Keratinocyte (primary cell): ENCODE measurements around the gene PDS5A. TPM values are rescaled to one million over a fixed set of nuclear protein-coding genes. Genes with fewer than 3 reads are reported as not detected.

Source experiments
- DNase-seq: peaks from one replicate; pipeline ENCODE4 v3.0.0-alpha.2; 2011; ENCODE audit warnings: low read depth, missing footprints, low spot score
- FAIRE-seq: peaks from 2 replicates; lab custom pipeline; 2011; peaks lifted over from hg19 to GRCh38; lab: Jason Lieb, UNC
- H2AFZ ChIP-seq: 2 replicates; pipeline ENCODE4 v1.6.0; 2012; ENCODE audit warnings: low read length, control low read depth, inconsistent platforms; ENCODE audit not compliant: control insufficient read depth
- H3K27ac ChIP-seq: 2 replicates; pipeline ENCODE4 v1.5.1; 2011; ENCODE audit warnings: low read length; ENCODE audit not compliant: control insufficient read depth, insufficient read depth
- H3K27me3 ChIP-seq: 3 replicates; pipeline ENCODE4 v1.6.0; 2011; ENCODE audit warnings: low read length; ENCODE audit not compliant: control insufficient read depth, insufficient read depth; ENCODE audit errors: extremely low read depth
- H3K36me3 ChIP-seq, 2 experiments: 2 replicates in 1 of 2; 3 replicates in 1 of 2; pipeline ENCODE4 v1.5.1; 2011; ENCODE audit warnings: low read length in 2 of 2, mild to moderate bottlenecking in 1 of 2; ENCODE audit not compliant: control insufficient read depth in 2 of 2, insufficient read depth in 2 of 2; ENCODE audit errors: extremely low read depth in 1 of 2
- H3K4me1 ChIP-seq: 3 replicates; pipeline ENCODE4 v1.5.1; 2011; ENCODE audit warnings: low read length; ENCODE audit not compliant: control insufficient read depth, insufficient read depth; ENCODE audit errors: extremely low read depth
- H3K4me2 ChIP-seq: 3 replicates; pipeline ENCODE4 v1.6.0; 2011; ENCODE audit warnings: low read depth, low read length; ENCODE audit not compliant: control insufficient read depth, insufficient read depth; ENCODE audit errors: extremely low read depth
- H3K4me3 ChIP-seq, 3 experiments: fragments of 200-600 bp in 1 of 3; sonication (generic) in 1 of 3; 2 replicates in 2 of 3; 3 replicates in 1 of 3; pipeline ENCODE4 v1.5.1; 2011 to 2016; ENCODE audit warnings: low read length in 3 of 3, mild to moderate bottlenecking in 3 of 3, control low read depth in 2 of 3, inconsistent platforms in 1 of 3, low read depth in 1 of 3, mixed read lengths in 1 of 3, mixed run types in 1 of 3, moderate library complexity in 1 of 3; ENCODE audit not compliant: control insufficient read depth in 2 of 3, insufficient read depth in 2 of 3; ENCODE audit errors: extremely low read depth in 1 of 3
- H3K79me2 ChIP-seq: 2 replicates; pipeline ENCODE4 v1.6.0; 2012; ENCODE audit warnings: low read length; ENCODE audit not compliant: control insufficient read depth, insufficient read depth
- H3K9ac ChIP-seq: 3 replicates; pipeline ENCODE4 v1.6.0; 2011; ENCODE audit warnings: low read length; ENCODE audit not compliant: control insufficient read depth, insufficient read depth; ENCODE audit errors: extremely low read depth
- H3K9me1 ChIP-seq: 3 replicates; pipeline ENCODE4 v1.6.0; 2011; ENCODE audit warnings: low read length; ENCODE audit not compliant: control insufficient read depth, insufficient read depth; ENCODE audit errors: extremely low read depth
- H3K9me3 ChIP-seq: 2 replicates; pipeline ENCODE4 v1.5.1; 2012; ENCODE audit warnings: low read depth, low read length; ENCODE audit not compliant: control insufficient read depth
- H4K20me1 ChIP-seq: 3 replicates; pipeline ENCODE4 v1.6.0; 2011; ENCODE audit warnings: low read length; ENCODE audit not compliant: control insufficient read depth, insufficient read depth; ENCODE audit errors: extremely low read depth
- CTCF ChIP-seq, 3 experiments: IDR thresholded peaks in 1 of 3; conservative IDR thresholded peaks in 1 of 3; optimal IDR thresholded peaks in 1 of 3; 2 replicates in 2 of 3; 3 replicates in 1 of 3; pipeline versions ENCODE3 to v1.5.1; 2011; ENCODE audit warnings: low read length in 3 of 3, mild to moderate bottlenecking in 3 of 3, moderate library complexity in 2 of 3, control low read depth in 1 of 3, inconsistent platforms in 1 of 3; ENCODE audit not compliant: insufficient read depth in 2 of 3; ENCODE audit errors: extremely low read depth in 1 of 3
- EZH2 ChIP-seq: IDR thresholded peaks from one replicate; pipeline ENCODE4 v1.6.1; 2012; ENCODE audit warnings: inconsistent platforms, mild to moderate bottlenecking, low read length, moderate library complexity
- dilution Hi-C: fragments of 300-500 bp; cut with MboI; formaldehyde crosslinking; loops from one replicate; pipeline ENCODE4 v1.7.0; 2020; ENCODE audit warnings: low sequenced_read_pairs; ENCODE audit not compliant: extremely low pct_ligation_motif_present
- polyA plus RNA-seq, 5 experiments: library from polyadenylated mRNA; depleted of rRNA in 3 of 5; stranded (reverse) in 3 of 5; stranded (forward) in 1 of 5; unstranded in 1 of 5; fragments of >200 nt; gene quantifications; 1 replicate in 1 of 5; 2 replicates in 3 of 5; 3 replicates in 1 of 5; pipeline versions ENCODE4 v1.2.1 to v1.2.3, GENCODE V29; 2011 to 2012; ENCODE audit warnings: missing spikeins in 2 of 5, low read depth in 1 of 5, low replicate concordance in 1 of 5

The PDS5A gene
- polyA plus RNA-seq, 1 donor (not counting 4 experiments of a cell fraction or from before 2014, with no cell fraction given), result 56.0 TPM

- no peak overlapping the region for H2AFZ ChIP-seq
- peaks cover 9% of the 10 kb centered on the region for H3K4me1 ChIP-seq
- no peaks in the 10 kb centered on the region for H3K27me3 ChIP-seq
- no peak overlapping the region for H3K4me2 ChIP-seq
- H3K27ac ChIP-seq, result no peak overlapping the region
- no peaks in the 10 kb centered on the region for H3K9me3 ChIP-seq
- H3K36me3 ChIP-seq, result peaks cover 5 to 16% of the 10 kb centered on the region in 2 experiments
- TF ChIP-seq CTCF (optimal IDR thresholded peaks at IDR 0.05 in 1 of 3, IDR thresholded peaks at IDR 0.05 in 1 of 3, conservative IDR thresholded peaks at IDR 0.05 in 1 of 3; ENCODE audit: extremely low read depth in 1 of 3, insufficient read depth in 2 of 3, low read length in 3 of 3), result no peak
- no peak for TF ChIP-seq EZH2
- H3K79me2 ChIP-seq, result peaks cover 95% of the 10 kb centered on the region
- H3K4me3 ChIP-seq, result no peak overlapping the region
- dilution Hi-C loops, result no loop called here
- no peak for FAIRE-seq
- no peak for DNase-seq
- no peaks in the 10 kb centered on the region for H3K9me1 ChIP-seq
- H4K20me1 ChIP-seq, result peaks cover 11% of the 10 kb centered on the region
- no peak overlapping the region for H3K9ac ChIP-seq
Measured at GRCh38 chr4:39970671-39971640, 6.8 kb downstream of the PDS5A start.

DNA sequence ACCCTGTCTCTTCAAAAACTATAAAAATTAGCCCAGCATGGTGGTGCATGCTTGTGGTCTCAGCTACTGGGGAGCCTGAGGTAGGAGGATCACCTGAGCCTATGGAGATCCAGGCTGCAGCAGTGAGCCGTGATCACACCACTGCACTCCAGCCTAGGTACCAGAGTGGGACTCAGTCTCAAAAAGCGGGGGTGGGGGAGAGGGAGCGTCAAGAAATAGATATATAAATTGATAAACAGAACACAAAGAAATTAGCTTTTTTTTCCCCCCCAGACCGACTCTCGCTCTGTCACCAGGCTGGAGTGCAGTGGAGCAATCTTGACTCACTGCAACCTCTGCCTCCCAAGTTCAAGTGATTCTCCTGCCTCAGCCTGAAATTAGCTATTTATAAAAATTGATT lies 14.1 kb downstream of the PDS5A start:
- H3K27me3 ChIP-seq, result no peaks in the 10 kb centered on the region
- no peaks in the 10 kb centered on the region for H3K9me3 ChIP-seq
- no peak overlapping the region for H3K27ac ChIP-seq
- H4K20me1 ChIP-seq, result peaks cover 3% of the 10 kb centered on the region
- TF ChIP-seq CTCF (optimal IDR thresholded peaks at IDR 0.05 in 1 of 3, IDR thresholded peaks at IDR 0.05 in 1 of 3, conservative IDR thresholded peaks at IDR 0.05 in 1 of 3; ENCODE audit: extremely low read depth in 1 of 3, insufficient read depth in 2 of 3, low read length in 3 of 3) (no peak), EZH2 (no peak)
- H3K4me2 ChIP-seq, result no peak overlapping the region
- H3K4me1 ChIP-seq, result no peaks in the 10 kb centered on the region
- peaks cover 96% of the 10 kb centered on the region for H3K79me2 ChIP-seq
- no peak overlapping the region for H3K4me3 ChIP-seq
- H3K9ac ChIP-seq, result no peak overlapping the region
- no peak overlapping the region for H2AFZ ChIP-seq
- H3K9me1 ChIP-seq, result no peaks in the 10 kb centered on the region
- no peak for DNase-seq
- dilution Hi-C loops, result no loop called here
- no peaks in the 10 kb centered on the region for H3K36me3 ChIP-seq
- FAIRE-seq, result no peak
